Activated CD8-positive, alpha-beta memory T cell treated with anti-CD3 and anti-CD28 coated beads, Interleukin-2, amount 50 U/mL, for 48 hours (primary cell): ENCODE measurements around the gene SPINK7.

Source experiments
- DNase-seq: peaks from one replicate; pipeline ENCODE4 v3.0.0-alpha.2; 2020

SPINK7 gene

GRCh38 chr5:148343603-148344487 is 31.6 kb downstream of the SPINK7 start:
- no peak for DNase-seq

- DNase-seq = no peak
These were observed 35.5 kb downstream of the SPINK7 start for GRCh38 chr5:148347706-148348105.

- no peak for DNase-seq
These were observed 40.5 kb downstream of the SPINK7 start for GRCh38 chr5:148352696-148353095.

DNA sequence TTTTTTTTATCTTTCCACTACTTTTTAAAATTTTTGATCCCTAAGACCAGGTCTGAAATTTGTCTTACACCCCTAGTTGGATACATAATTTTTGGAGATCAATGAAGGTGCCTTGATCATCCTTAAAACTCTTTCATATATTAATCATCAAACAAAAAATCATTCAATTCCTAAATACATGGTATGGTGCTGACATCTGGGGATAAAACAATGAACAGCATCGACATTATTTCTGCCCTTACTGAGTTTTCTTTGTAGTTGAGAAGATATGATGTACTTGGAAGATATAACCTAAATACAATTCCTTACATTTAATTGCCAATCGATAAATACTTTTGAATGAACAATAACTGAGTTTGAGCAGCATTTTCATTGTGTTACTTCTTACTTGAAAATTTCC is 41.4 kb downstream of the SPINK7 start:
- no peak for DNase-seq

DNA sequence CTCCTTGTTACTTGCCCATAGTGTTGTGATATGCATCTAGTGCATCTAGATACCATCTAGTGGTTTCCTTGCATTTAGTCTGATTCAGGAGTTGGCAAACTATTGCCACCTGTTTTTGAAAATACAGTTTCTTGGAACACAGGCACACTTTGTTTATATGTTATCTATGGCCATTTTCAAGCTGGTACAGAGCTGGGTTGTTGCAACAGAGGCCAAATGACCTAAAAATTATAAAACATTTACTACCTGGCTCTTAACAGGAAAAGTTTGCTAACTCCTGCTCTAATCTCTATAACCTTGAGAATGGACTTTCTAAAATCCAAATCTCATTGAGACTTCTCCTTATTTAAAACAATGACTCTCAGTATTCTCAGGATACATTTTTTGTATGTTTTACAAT is 52.1 kb downstream of the SPINK7 start:
- DNase-seq = no peak
